Measurements from ENCODE around the gene OSR1.

Gene OSR1

DNA sequence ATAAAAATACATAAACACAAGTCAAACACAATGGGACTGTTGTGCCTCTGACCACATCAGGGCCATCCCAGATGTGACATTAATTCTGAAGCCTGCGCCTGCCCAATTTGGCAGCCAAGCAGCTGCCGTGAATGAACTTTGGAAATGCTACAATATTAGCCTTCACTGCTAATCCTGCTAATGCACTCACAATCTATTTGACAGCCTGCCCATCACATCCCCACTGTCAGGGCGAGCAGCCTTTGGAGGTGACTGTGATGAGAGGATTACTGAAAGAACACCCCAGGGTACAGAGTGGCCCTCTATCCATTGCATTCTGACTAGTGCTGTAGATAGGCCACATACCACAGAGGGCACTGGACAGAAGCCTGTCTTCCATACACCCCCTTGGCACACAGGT, 21.6 kb downstream of the OSR1 start:
- H3K4me3 ChIP-seq (ENCODE audit: low read depth, low read length), result no peak overlapping the region
- no peak for TF ChIP-seq CTCF (IDR thresholded peaks at IDR 0.05; ENCODE audit: insufficient read depth, low read depth, low read length, missing control alignments)
- DNase-seq (ENCODE audit: low read depth), result no peak

- no peak for DNase-seq (ENCODE audit: low read depth)
- H3K4me3 ChIP-seq (ENCODE audit: low read depth, low read length), result no peak overlapping the region
- no peak for TF ChIP-seq CTCF (IDR thresholded peaks at IDR 0.05; ENCODE audit: insufficient read depth, low read depth, low read length, missing control alignments)
Measured at GRCh38 chr2:19332503-19332902, 25.9 kb downstream of the OSR1 start.

DNA sequence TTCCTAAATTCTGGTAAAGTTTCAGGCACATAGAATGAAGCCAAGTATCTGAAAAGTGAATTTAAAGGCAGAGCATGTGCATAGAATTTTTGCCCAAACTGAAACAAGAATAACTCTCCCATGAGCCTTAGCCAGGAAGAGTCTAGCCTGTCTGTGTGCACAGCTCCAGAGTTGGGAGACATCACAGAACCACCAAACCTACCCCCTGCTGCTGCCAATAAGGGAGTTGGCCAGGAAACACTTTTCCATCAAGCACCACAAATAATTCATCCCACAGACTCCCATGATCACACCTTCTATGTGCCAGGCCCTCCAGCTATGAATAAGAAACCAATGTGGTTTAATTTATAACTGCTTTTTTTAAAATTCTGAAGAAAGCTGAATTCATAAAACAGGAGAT, 27.0 kb downstream of the OSR1 start:
- H3K4me3 ChIP-seq (ENCODE audit: low read depth, low read length), result no peak overlapping the region
- no peak for DNase-seq (ENCODE audit: low read depth)
- TF ChIP-seq CTCF (IDR thresholded peaks at IDR 0.05; ENCODE audit: insufficient read depth, low read depth, low read length, missing control alignments), result no peak

DNA sequence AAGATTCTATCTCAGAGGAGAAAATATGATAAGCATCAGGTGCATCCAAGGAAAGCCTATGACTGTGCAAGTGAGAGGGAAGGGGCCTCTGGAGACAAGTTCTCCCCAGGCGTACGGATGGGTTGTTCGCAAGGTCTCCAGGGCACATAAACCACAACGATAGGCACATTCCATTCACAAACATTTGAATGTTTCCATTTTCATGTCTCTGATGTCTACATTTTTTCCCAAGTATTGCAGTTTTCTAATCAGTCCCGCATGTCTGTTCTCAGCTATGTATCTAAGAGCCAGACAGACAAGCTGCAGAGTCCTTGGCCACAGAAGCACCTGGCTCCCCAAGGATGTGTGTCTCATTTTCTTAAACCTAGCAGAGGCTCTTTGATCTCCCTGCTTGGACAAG, 28.0 kb downstream of the OSR1 start:
- no peak for DNase-seq (ENCODE audit: low read depth)
- no peak for TF ChIP-seq CTCF (IDR thresholded peaks at IDR 0.05; ENCODE audit: insufficient read depth, low read depth, low read length, missing control alignments)
- H3K4me3 ChIP-seq (ENCODE audit: low read depth, low read length), result no peak overlapping the region

DNA sequence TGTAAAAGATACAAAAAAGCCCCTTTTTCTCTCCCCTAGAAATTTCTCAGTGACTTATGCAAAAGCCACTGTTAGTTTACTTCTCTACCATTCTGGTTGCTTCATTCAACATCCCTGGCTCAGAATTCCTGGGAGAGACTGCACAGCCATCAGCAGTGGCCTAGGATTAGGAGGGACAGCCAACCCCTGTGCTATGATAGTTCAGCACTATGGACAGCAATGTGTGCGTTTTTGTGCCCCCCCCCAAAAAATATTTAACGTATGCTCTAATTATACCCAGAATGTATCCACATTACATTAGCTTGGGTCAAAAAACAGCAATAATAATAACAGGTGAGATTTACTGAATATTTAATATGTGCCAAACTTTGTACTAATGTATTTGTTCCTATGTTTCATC, 29.0 kb downstream of the OSR1 start:
- no peak for TF ChIP-seq CTCF (IDR thresholded peaks at IDR 0.05; ENCODE audit: insufficient read depth, low read depth, low read length, missing control alignments)
- DNase-seq (ENCODE audit: low read depth), result no peak
- no peak overlapping the region for H3K4me3 ChIP-seq (ENCODE audit: low read depth, low read length)

GRCh38 chr2:19327496-19327895, 30.9 kb downstream of the OSR1 start:
- H3K4me3 ChIP-seq (ENCODE audit: low read depth, low read length), result no peak overlapping the region
- no peak for TF ChIP-seq CTCF (IDR thresholded peaks at IDR 0.05; ENCODE audit: insufficient read depth, low read depth, low read length, missing control alignments)
- DNase-seq (ENCODE audit: low read depth), result no peak

GRCh38 chr2:19321946-19322345, 36.5 kb downstream of the OSR1 start:
- H3K4me3 ChIP-seq (ENCODE audit: low read depth, low read length), result no peak overlapping the region
- no peak for DNase-seq (ENCODE audit: low read depth)

More at GRCh38 chr2:19321946-19322345, 36.5 kb downstream of the OSR1 start:
- no peak for TF ChIP-seq CTCF (IDR thresholded peaks at IDR 0.05; ENCODE audit: insufficient read depth, low read depth, low read length, missing control alignments)
